IMR-90 (cell line): ENCODE results near the gene HLA-DOA. TPM values are rescaled to one million over a fixed set of nuclear protein-coding genes. Genes with fewer than 3 reads are reported as not detected.

Experiments used
- ATAC-seq: fragments of 200-7000 bp; cut with Tn5 transposase; 2 replicates; pipeline ENCODE4 v1.9.1; 2020; ENCODE audit warnings: low read depth, mild to moderate bottlenecking, moderate library complexity
- BruUV-seq: library from RNA; stranded (reverse); fragments of 400-500 nt; replicated peaks from 2 replicates; lab custom pipeline; 2021; lab: Mats Ljungman, UMichigan
- CTCF ChIA-PET: fragments of 300-600 bp; formaldehyde crosslinking; extraction: SDS; loops from one replicate; lab custom pipeline; 2021; ENCODE audit warnings: antibody characterized with exemption; lab: Yijun Ruan, JAX
- POLR2A ChIA-PET: fragments of 300-600 bp; sonication (Branson Sonifier 250); formaldehyde crosslinking; loops from one replicate; lab custom pipeline; 2022; ENCODE audit warnings: antibody characterized with exemption; ENCODE audit not compliant: unreplicated experiment; lab: Charles Lee
- DNase-seq: peaks from one replicate; pipeline ENCODE4 v3.0.0; 2013
- H2AFZ ChIP-seq: replicated peaks from 2 replicates; pipeline ENCODE3; 2013; ENCODE audit warnings: low read length, mild to moderate bottlenecking; ENCODE audit not compliant: poor library complexity
- H2AK5ac ChIP-seq: 2 replicates; pipeline ENCODE4 v1.6.1; 2013; ENCODE audit warnings: low read depth, low read length, inconsistent platforms
- H2AK9ac ChIP-seq: replicated peaks from 2 replicates; pipeline ENCODE3; 2013; ENCODE audit warnings: mild to moderate bottlenecking, low read depth, low read length, moderate library complexity; ENCODE audit not compliant: poor library complexity
- H2BK120ac ChIP-seq: 2 replicates; pipeline ENCODE4 v1.6.1; 2013; ENCODE audit warnings: low read depth, low read length, inconsistent platforms
- H2BK15ac ChIP-seq: 3 replicates; pipeline ENCODE4 v1.6.1; 2013; ENCODE audit warnings: low read depth, low read length, inconsistent platforms
- H2BK20ac ChIP-seq: 2 replicates; pipeline ENCODE4 v1.6.1; 2013; ENCODE audit warnings: low read depth, mild to moderate bottlenecking, inconsistent platforms, low read length, moderate library complexity
- H2BK5ac ChIP-seq: 2 replicates; pipeline ENCODE4 v1.6.1; 2013; ENCODE audit warnings: mild to moderate bottlenecking, low read depth, low read length, inconsistent platforms; ENCODE audit not compliant: poor library complexity, severe bottlenecking
- H3K14ac ChIP-seq: replicated peaks from 2 replicates; pipeline ENCODE4 v1.6.1; 2013; ENCODE audit warnings: low read depth, low read length, inconsistent platforms
- H3K18ac ChIP-seq: 2 replicates; pipeline ENCODE4 v1.6.1; 2013; ENCODE audit warnings: low read depth, low read length, control low read depth
- H3K23ac ChIP-seq: 2 replicates; pipeline ENCODE4 v1.6.1; 2013; ENCODE audit warnings: low read depth, low read length, inconsistent platforms
- H3K27ac ChIP-seq: 2 replicates; pipeline ENCODE4 v1.5.1; 2013; ENCODE audit warnings: mild to moderate bottlenecking, control low read depth, low read length; ENCODE audit not compliant: insufficient read depth
- H3K27me3 ChIP-seq: 2 replicates; pipeline ENCODE4 v1.6.1; 2013; ENCODE audit warnings: low read length; ENCODE audit not compliant: control insufficient read depth, insufficient read depth
- H3K36me3 ChIP-seq: 2 replicates; pipeline ENCODE4 v1.6.1; 2013; ENCODE audit warnings: low read length, mixed read lengths; ENCODE audit not compliant: control insufficient read depth, insufficient read depth
- H3K4ac ChIP-seq: 2 replicates; pipeline ENCODE4 v1.6.1; 2013; ENCODE audit warnings: low read depth, low read length, inconsistent platforms
- H3K4me1 ChIP-seq: 2 replicates; pipeline ENCODE4 v1.6.1; 2013; ENCODE audit warnings: low read length, mixed read lengths; ENCODE audit not compliant: control insufficient read depth, insufficient read depth
- H3K4me2 ChIP-seq: 2 replicates; pipeline ENCODE4 v1.6.1; 2013; ENCODE audit warnings: low read depth, mild to moderate bottlenecking, control low read depth, low read length, moderate library complexity
- H3K4me3 ChIP-seq: 2 replicates; pipeline ENCODE4 v1.5.1; 2013; ENCODE audit warnings: low read depth, mild to moderate bottlenecking, control low read depth, low read length, moderate library complexity; ENCODE audit not compliant: insufficient read depth
- H3K56ac ChIP-seq: 2 replicates; pipeline ENCODE4 v1.6.1; 2013; ENCODE audit warnings: low read length, inconsistent platforms; ENCODE audit not compliant: insufficient read depth; ENCODE audit errors: extremely low read depth
- H3K79me1 ChIP-seq, 2 experiments: 2 replicates each; pipeline ENCODE4 v1.6.1; 2013; ENCODE audit warnings: low read length in 2 of 2, inconsistent platforms in 1 of 2, low read depth in 1 of 2
- H3K9ac ChIP-seq: 2 replicates; pipeline ENCODE4 v1.6.1; 2013; ENCODE audit warnings: low read depth, low read length, control low read depth
- H3K9me1 ChIP-seq: 2 replicates; pipeline ENCODE4 v1.6.1; 2013; ENCODE audit warnings: low read length, inconsistent platforms; ENCODE audit not compliant: insufficient read depth
- H3K9me3 ChIP-seq: 2 replicates; pipeline ENCODE4 v1.6.1; 2013; ENCODE audit warnings: low read length; ENCODE audit not compliant: control insufficient read depth, insufficient read depth
- H4K20me1 ChIP-seq: 2 replicates; pipeline ENCODE4 v1.6.1; 2013; ENCODE audit warnings: low read length, inconsistent platforms; ENCODE audit not compliant: insufficient read depth
- H4K5ac ChIP-seq: 2 replicates; pipeline ENCODE4 v1.6.1; 2013; ENCODE audit warnings: mild to moderate bottlenecking, low read depth, low read length, control low read depth
- H4K8ac ChIP-seq, 2 experiments: 2 replicates each; pipeline ENCODE4 v1.6.1; 2013; ENCODE audit warnings: low read depth in 2 of 2, low read length in 2 of 2, control low read depth in 1 of 2, inconsistent platforms in 1 of 2
- H4K91ac ChIP-seq: 2 replicates; pipeline ENCODE4 v1.6.1; 2013; ENCODE audit warnings: low read depth, low read length, inconsistent platforms; ENCODE audit not compliant: insufficient read depth
- BHLHE40 ChIP-seq: fragments of 150-350 bp; IDR thresholded peaks from 2 replicates; pipeline ENCODE4 v1.6.1; 2016; ENCODE audit warnings: mild to moderate bottlenecking, low read depth, low read length
- FOS ChIP-seq: fragments of 150-350 bp; IDR thresholded peaks from 2 replicates; pipeline ENCODE4 v1.6.1; 2016; ENCODE audit warnings: low read depth, low read length
- MAZ ChIP-seq: IDR thresholded peaks from 2 replicates; pipeline ENCODE4 v1.6.1; 2012; ENCODE audit warnings: low read depth, mild to moderate bottlenecking, low read length, improper control_type of control experiment, moderate library complexity, borderline replicate concordance
- RAD21 ChIP-seq: IDR thresholded peaks from 2 replicates; pipeline ENCODE4 v1.6.1; 2012; ENCODE audit warnings: low read length, improper control_type of control experiment
- RCOR1 ChIP-seq: IDR thresholded peaks from 2 replicates; pipeline ENCODE4 v1.6.1; 2012; ENCODE audit warnings: mild to moderate bottlenecking, low read length, improper control_type of control experiment; ENCODE audit not compliant: insufficient replicate concordance
- RFX5 ChIP-seq: IDR thresholded peaks from 2 replicates; pipeline ENCODE4 v1.8.0; 2012; ENCODE audit warnings: low read depth, mild to moderate bottlenecking, low read length, moderate library complexity
- USF2 ChIP-seq: fragments of 150-350 bp; IDR thresholded peaks from 2 replicates; pipeline ENCODE4 v1.6.1; 2017; ENCODE audit warnings: mild to moderate bottlenecking, antibody characterized with exemption, low read length, low read depth
- WGBS, 2 experiments: methylation state at CpG; one replicate each; pipeline versions ENCODE4 v1.1.5 to v1.1.7; 2013; ENCODE audit warnings: missing lambda C conversion rate in 2 of 2; ENCODE audit not compliant: insufficient read length in 1 of 2; ENCODE audit errors: extremely low coverage in 2 of 2; 5-methylcytosine and 5-hydroxymethylcytosine counted together
- dilution Hi-C: fragments of 300-500 bp; cut with HindIII; formaldehyde crosslinking; loops from one replicate; pipeline ENCODE4 v1.14.3; 2018; ENCODE audit warnings: low sequenced_read_pairs; ENCODE audit not compliant: unreplicated experiment
- in situ Hi-C: fragments of 300-500 bp; cut with MboI; formaldehyde crosslinking; loops from 3 replicates; pipeline ENCODE4 v1.14.3; 2019; ENCODE audit warnings: low sequenced_read_pairs, inconsistent platforms, mixed read lengths
- intact Hi-C: fragments of 100-400 bp; cut with micrococcal nuclease; formaldehyde crosslinking; loops from 2 replicates; pipeline ENCODE4 v1.10.0; 2022
- polyA plus RNA-seq, 3 experiments: library from polyadenylated mRNA; depleted of rRNA; stranded (reverse); fragments of >200 nt; gene quantifications; 2 replicates each; pipeline ENCODE4 v1.2.3, GENCODE V29; 2012; ENCODE audit warnings: low replicate concordance in 1 of 3
- total RNA-seq: library from RNA; depleted of rRNA; stranded (reverse); fragments of >200 nt; gene quantifications from 2 replicates; pipeline ENCODE4 v1.2.3, GENCODE V29; 2012

HLA-DOA gene
- total and polyA plus RNA-seq, 2 of the 4 experiments (the other 2 are of a cell fraction), result not detected

GRCh38 chr6:32974541-32975308 is 34.7 kb downstream of the HLA-DOA start:
- Histone ChIP-seq H2AK9ac (no peak overlapping the region), H3K79me1 (peaks cover 34 to 49% of the 10 kb centered on the region in 2 experiments), H3K27ac (no peak overlapping the region), H2BK5ac (no peak overlapping the region), H3K14ac (peak overlapping the region; percentile 47; the same call in 1 of the 2 replicates), H2AFZ (no peak overlapping the region), H2BK120ac (no peak overlapping the region), H3K27me3 (no peaks in the 10 kb centered on the region), H2BK20ac (no peak overlapping the region), H3K23ac (peak overlapping the region; percentile 67), H3K36me3 (peaks cover 58% of the 10 kb centered on the region), H4K91ac (no peak overlapping the region), H3K4me3 (peak overlapping the region; percentile 92), H4K20me1 (peaks cover 82% of the 10 kb centered on the region), H3K4me1 (peaks cover 6% of the 10 kb centered on the region; the same call in 1 of the 2 replicates), H3K4ac (no peak overlapping the region), H3K56ac (peak overlapping the region; percentile 9; the same call in 1 of the 2 replicates), H3K9ac (peak overlapping the region; percentile 94), H3K9me1 (peaks cover 9% of the 10 kb centered on the region), H3K4me2 (peak overlapping the region; percentile 92), H2AK5ac (no peak overlapping the region), H4K5ac (no peak overlapping the region), H3K9me3 (no peaks in the 10 kb centered on the region), H4K8ac (no peak overlapping the region), H2BK15ac (no peak overlapping the region), H3K18ac (no peak overlapping the region)
- WGBS, 2 experiments, result 20% methylated on average over 1 of the region's 14 CpGs; no CpG with 5 or more reads in 1 of the 2 experiments
- dilution Hi-C loops, result no loop called here
- ChIA-PET CTCF (interaction anchor here (1.2 to 1.8 kb wide), 3 partner anchors 10 to 21 kb away, joined by 3 to 6 read pairs (median 4); partner anchors contain the start of gene HLA-DMA), POLR2A (interaction anchor here (0.6 to 1.7 kb wide), 3 partner anchors 9 to 22 kb away, joined by 3 to 13 read pairs (median 6); no protein-coding TSS in a partner anchor)
- no peak for DNase-seq
- ATAC-seq, result no peak
- no TSS peak for BruUV-seq
- no peak for TF ChIP-seq USF2
- TF ChIP-seq RCOR1, result no peak
- no peak for TF ChIP-seq RFX5
- no peak for TF ChIP-seq BHLHE40
- TF ChIP-seq MAZ, result no peak
- TF ChIP-seq RAD21, result no peak
- no peak for TF ChIP-seq FOS
- in situ Hi-C loops, result loop anchor here (5.0 to 25.0 kb wide), 3 partner anchors 37 to 787 kb away; partner anchors contain the start of genes AGER, AGPAT1, GPSM3 and PBX2
- intact Hi-C loops, result loop anchor here (5.0 kb wide), 1 partner anchor 787 kb away; no protein-coding TSS in a partner anchor
